NCI-H1048 (cell line): ENCODE measurements around the gene SLC8A1.

Experiments
- DNase-seq: peaks from one replicate; lab custom pipeline; 2025; lab: John Stamatoyannopoulos, UW

Gene SLC8A1

DNA sequence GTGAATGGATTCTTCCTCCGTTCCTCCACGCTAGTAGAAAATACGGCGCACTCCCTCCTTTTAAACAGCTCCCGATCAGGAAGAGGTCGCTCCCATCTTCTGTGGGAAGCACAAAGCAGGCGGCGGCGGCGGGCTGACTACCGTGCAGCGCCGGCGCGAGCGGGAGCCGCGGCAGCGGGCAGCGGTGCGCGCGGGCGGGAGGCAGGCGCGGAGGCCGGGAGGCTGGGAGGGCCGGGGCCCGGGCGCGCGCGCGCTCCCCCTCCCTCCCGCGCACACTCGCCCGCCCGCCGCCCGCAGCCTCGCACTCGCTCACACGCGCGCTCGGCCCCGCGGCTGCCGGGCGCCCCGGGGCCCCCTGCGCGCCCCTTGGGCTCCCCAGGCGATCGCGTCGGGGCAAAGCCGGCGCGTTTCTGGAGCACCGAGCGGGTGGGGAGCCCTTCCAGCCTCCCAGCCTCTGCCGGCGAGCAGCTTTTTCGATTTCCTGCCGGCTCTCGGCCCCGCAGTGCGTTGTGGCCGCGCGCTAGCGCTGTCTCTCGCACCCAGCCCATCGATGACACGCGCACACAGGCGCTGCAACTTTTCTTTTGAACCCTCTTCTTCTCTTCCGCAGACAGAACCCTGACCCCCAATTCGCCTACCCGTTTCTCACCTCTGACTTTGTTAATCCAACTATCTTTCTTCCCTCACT lies at the start of gene SLC8A1:
Gene SLC8A1, minus strand, starts transcription at position 173 of the 688 bp plus-strand sequence.
- DNase-seq: no peak

DNA sequence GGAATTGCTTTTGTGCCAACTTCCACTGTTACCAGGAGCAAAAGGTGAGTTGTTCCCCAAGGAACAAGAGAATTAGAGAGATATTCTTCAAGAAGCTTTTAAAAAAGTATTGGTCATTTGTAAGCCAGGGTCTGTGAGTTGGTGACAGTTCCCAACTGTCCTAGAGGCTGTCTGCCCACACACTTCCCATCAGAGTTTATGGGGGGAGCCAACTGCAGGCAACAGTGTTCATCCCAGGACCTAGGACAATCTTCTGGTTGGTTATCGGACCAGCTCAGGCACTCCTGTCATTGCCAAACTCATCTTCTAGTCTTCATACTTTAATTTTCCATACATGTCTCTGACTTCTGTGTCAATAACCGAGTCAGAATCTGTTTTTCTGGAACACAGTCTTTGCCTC lies 47.5 kb upstream of the SLC8A1 start:
- no peak for DNase-seq

DNA sequence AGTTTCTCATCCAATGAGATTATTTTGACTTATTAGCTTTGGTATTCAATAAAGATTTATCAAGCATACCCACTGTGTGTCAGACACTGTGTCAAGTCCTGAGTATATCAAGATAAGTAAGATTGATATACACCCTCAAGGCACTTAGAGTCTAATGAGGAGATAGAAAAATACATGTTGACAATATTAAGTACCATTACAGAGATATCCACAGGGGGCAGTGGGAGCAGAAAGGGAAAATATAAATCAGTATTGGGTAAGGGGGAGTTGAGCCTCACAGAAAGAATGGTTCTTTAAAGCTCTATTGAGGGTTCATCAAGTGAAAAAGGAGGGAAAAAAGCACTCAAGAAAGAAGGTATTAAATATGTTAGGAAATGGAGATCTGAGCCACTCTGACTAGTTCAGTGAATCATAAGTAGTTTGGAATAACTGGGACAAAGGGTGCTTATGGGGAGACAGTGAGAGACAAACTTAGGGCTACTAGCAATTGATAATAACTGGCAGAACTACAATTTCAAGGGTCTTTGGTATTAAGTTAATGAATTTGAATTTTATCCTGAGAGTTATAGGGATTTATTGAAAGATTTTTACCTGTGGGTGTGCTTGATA lies 45.5 kb upstream of the SLC8A1 start:
- no peak for DNase-seq

DNA sequence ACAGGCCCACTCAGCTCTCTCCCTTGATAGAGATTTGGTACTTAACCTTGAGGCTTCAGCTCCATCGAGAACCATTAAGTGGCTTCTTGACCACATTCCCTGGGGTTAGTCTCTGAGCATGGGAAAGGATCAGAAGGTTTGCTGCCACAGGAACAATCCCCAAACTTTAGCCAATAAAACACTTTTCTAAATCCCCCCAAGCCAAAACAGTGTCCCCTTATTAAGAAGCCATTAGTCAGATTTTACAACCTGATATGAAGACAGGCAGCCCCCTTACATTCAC lies 37.7 kb upstream of the SLC8A1 start:
- DNase-seq: no peak

DNA sequence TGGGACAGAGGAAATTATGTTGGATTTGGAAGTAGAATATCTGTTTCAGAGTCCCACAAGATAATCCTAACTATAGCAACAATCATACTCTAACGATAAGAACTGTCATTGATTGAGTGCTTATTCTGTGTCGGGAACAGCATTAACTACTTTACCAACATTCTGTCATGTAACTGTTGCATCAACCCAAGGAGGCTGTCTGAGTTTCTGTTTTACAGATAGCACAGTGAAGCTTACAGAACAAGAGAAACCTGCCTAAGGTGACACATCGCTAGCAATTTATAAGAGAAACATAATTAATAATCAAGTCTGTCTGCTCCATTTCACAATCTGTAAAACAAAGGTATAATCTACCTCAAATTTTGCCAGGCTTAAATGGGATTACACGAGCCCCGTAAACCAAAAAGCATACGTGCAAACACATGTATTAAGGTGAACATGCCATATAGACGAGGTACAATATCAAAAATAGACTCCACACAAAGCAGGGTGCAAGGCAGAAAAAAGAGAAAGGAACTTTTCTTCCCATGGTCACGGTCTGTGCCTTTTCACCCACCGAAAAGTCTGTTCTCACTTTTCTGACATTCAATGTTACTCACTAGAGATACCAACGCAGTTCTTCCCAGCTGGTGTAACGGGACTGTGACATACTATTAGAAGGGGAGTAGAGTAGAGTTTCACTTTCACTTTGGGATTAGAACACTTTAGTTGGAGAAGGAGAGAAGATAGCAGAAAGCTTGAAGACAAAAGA lies 37.2 kb upstream of the SLC8A1 start:
- DNase-seq: no peak

DNA sequence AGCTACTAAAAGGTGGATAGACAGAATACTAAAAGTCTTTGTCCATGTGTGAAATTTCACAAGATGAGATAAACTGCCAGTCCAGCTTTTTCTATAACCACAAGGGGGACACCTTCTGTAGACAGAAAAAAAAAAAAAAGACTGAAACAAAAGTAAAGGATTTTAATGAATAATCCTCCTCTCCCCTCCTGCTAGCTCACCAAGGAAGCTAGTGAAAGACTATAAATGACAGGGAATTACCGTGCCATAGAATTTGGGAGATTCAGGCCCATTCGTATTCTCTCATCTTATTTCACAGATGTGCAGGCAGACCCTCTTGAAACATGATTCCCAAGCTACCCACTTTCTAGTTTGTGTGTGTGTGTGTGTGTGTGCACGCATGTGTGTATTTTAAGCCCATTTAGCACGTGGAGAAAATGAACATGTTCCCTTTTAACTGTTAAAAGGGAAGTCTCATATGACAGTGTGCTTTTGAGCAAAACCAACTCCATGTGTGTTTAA lies 36.3 kb upstream of the SLC8A1 start:
- DNase-seq: no peak

DNA sequence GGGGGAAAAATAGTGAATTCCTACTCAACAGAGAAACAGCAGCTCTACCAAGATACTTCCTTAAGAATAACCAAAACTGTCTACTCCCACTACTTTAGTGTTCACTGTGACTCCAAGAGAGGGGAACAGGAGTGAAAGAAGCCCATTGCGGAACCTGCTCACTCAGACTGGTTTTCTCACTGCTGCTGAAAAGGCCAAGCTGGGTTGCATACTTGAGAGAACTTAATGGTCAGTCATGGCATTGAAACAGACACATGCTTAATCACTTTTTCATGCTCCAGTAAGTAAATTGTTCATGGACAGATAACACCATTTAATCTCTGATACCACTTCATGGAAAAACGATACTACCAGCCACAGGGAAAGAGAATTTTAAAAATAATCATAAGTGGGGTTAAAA lies 35.7 kb upstream of the SLC8A1 start:
- DNase-seq: no peak

DNA sequence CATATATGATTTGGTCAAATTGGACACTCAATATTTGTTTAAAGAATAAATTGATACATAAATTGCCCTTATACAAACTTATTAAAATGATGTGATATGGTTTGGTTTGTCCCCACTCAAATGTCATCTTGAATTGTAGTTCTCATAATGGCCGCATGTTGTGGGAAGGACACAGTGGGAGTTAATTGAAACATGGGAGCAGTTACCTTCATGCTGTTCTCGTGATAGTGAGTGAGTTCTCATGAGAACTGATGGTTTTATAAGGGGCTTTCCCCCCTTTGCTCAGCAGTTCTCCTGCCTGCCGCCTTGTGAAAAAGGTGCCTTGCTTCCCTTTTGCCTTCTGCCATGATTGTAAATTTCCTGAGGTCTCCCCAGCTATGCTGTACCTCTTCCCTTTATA lies 34.0 kb upstream of the SLC8A1 start:
- DNase-seq: no peak

DNA sequence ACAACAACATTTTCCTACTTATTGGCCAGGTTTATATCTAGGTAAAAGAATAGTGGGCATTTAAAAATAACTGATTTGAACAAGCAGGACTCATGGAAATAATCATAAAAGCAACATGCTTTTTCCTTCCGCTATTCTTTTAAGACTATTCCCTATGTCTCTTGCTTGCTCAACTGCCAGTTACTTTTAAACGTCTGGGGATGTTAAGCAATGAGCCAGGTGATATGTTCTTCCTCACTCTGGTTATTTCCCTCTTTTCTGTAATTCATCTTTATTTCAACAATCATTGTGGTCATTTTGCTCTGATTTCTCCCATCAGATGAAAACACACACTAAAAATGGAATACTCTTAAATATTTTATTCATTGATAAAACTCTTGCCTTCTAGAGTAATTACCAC lies 33.4 kb upstream of the SLC8A1 start:
- DNase-seq: no peak

DNA sequence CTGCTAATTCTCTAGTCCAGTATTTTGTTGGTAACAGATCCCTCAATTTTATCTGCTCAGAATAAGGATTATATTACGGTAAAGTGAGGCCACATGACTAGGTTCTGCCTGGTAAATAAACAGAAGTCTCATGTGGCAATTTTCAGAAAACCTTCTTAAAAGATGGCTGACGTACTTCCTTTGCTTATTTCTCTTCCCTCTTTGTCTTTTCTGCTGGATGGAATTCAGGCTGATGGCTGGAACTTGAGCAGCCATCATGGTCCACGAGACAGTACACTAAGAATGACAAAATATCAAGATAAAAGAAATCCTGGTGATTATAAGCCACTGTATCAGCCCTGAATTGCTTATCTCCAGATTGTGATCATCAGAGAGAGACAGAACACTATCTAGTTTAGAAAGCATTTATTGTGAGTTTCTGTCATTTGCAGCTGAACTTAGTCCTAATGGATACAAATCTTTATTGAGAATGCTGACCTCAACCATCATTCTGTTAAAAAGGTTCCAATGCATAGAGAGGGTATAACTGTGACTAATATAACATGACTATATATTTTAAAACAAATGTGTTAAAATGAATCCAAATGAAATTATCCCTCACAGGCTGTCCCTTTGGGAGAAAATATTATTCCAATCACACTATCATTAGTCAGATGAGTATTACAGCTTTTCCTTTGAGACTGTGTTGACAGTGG lies 31.8 kb upstream of the SLC8A1 start:
- DNase-seq: no peak

DNA sequence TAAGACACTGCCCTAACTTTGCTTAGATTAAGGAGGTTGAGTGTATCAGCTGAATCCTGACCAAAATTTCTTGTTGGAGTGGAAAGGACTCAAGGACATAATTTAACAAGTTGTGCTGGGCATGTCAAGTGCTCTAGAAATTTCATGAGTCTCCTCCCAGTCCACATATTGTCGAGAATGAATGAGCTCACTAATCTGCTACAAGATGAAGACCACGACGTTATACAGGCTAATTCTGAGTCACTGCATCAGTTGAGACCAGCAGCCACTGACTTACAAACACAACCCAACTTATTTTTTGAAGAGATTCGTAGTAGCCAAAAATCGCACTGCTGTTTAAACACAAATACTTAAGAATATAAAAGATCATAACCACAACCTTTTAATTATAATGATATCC lies 28.7 kb upstream of the SLC8A1 start:
- no peak for DNase-seq

DNA sequence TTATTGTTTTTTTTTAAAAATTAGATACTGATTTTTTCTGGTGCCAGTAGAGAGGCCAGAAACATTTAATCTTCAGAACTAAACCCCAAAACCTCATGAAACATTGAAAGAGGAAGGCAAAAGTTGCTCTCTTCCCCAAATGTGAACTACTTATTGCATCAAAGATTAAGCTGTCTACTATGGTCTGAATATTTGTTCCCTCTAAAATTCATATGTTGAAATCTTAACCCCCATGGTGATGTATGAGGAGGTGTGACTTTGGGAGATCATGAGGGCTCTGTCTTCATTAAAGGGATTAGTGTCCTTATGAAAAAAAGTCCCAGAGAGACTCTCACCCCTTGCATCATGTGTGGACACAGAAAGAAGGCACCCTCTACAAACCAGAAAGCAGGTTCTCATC lies 28.2 kb upstream of the SLC8A1 start:
- no peak for DNase-seq

DNA sequence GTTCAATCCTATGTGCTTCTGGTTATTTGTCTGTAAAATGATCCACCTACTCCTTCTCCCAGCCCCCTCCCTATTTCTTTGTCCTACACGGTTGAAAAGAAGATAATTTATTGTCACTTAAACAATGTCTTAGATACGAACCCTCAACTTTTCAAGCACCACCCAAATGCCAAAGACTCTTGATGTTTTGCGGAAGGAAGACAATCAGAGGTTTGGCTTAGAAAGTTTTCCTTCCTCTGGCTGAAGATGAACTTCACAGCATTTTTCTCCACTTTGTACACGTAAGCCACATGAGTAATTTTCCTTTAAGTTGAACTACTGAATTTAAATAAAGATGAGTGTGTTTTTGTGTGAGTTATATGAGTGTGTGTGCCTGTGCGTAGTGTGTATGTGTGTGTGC lies 25.5 kb upstream of the SLC8A1 start:
- no peak for DNase-seq

DNA sequence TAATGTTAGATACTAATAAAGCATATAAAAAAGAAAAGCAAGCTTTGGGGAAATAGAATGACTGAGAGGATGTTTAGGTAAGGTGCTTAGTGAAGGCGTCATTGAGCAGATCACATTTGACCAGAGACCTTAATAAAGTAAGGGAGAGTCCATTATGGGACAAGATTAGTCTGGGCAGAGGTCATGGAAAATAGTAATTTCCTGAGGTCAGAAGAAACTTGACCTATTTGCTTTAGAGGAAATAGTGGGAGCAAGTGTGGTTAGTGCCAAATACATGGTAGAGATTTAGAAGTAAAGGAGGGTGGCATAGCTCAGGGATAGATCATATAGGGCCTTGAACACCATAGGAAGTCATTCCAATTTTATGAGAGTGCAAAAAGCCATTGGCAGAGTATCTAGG lies 24.5 kb upstream of the SLC8A1 start:
- DNase-seq: no peak

DNA sequence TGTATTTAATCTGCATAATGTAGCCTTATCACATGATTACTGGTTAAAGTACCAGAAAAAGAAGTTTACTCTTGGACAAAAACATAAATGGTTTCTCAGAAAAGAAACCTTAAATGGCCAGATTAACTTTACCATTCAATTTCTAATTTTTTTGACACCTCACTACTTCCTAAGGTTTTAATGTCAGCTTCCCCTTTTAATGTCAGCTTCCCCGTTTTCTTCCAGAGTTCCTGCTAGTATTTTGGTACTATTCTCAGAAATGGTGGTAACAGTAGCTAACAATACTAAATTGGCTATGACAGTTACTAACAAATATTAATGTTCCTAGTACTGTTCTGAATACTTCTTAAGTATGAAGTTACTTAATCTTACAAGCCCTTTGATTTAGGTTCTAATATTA lies 22.4 kb upstream of the SLC8A1 start:
- no peak for DNase-seq

DNA sequence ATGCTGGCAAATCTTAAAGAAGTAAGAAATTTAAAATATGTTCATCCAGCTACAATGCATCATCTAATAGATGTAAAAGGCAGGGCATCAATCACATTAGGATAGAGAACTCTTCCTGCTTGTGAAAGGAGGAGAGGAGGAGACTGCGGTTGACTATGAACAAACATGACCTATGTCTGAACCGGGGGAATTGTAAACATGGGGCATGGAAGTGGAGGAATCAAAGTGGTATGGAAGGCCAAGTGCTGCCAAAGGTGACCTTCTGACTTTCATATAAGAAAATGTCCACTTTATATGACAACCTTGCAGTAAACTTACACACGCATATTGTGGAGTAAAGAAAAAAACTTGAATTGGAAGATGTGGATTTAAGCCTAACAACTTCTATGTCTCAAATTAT lies 20.0 kb upstream of the SLC8A1 start:
- no peak for DNase-seq

DNA sequence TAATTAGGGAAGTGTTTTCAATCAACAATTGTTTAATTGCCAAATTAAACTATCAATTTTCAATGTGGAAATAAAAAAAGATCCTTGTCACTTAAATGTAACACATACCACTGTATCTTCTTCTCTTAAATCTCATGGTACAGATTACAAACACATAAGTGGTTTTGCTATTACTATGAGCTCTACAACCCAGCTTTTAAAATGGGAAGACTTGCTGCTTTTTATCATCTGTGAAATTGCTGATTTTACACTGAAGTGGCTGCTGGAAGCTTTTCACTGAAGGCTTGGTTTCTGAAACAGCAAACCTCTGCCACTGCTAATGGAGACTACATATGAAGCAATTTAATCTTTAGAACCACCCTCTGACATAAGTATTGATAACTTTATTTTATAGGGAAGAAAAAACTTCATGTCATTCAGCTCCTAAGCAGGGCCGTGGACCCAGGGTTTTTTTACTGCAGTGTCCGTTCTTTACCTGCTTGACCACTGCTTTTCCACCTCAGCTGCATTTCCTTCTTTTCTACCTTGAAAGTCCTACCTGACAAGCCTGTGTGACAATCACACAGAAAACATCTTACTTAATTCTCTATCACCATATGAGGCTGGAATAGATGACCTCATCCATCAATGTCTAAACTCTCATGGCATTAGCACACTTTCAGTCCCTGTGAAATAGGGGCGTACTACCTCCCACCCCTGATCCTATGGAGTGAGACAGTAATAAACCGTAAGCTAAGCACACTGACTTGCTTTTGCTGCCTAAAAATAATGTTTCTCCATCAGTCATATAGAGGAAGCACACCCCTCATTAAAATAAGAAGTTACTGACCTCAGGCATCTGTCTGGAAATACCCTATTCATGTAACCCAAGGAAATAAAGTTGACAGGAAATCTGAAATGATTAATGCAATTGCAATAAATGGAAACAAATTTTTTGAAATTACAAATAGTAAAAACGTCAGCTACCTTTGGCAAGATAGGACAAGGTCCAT lies 19.2 kb upstream of the SLC8A1 start:
- no peak for DNase-seq

DNA sequence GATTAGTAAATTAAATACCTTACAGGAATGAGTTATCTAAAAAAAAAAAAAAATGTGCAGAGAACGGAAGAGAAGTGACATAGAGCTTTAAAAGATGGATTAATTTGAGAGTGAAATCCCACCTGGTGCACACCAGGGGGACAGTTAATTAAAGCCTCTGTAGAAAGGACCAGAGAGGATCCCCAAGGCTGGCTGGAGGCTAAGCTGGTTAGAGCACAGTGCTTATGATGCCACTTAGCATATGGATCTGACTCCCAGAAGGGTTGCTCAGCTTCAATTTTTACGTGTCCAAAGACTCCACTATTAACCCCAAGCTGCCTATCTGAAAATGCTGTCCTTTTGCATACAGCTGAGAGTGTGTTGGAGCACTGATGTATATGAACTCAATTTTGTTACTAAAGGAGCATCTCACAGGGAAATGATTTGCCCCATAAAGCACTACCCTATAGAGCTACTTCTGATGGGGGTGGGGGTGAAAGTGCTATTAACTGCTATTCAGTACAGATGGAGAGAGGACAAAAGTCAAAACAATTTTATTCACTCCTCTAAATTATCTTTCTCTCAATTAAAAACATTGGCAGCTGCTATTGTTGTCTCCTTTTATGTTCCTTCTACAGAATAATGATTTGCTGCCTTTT lies 15.2 kb upstream of the SLC8A1 start:
- DNase-seq: no peak

DNA sequence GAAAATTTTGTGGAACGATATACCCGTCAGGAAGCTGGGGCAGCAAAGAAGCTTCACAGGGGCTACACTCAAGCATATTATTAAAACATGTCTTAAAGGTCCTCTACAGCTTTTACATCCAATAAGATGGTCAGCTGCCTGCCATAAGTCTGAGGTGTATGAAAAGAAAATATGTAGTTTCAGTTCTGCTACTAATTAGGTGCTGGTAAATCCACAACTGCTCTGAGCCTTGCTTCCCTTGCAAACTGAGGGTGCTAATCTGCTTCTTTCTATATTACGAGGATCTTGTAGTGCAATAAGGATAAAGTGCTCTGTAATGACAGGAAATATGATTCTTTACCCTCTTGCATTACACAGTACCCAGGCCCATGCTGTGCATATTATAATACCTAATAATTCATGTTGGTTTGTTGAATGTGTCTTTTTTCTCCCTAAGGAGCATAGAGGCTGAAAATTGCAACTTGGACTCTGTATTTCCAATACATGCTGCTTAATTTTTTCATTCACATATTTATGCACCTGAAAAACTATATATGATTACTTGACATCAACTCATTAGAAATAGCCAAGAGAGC lies 14.5 kb upstream of the SLC8A1 start:
- DNase-seq: no peak

DNA sequence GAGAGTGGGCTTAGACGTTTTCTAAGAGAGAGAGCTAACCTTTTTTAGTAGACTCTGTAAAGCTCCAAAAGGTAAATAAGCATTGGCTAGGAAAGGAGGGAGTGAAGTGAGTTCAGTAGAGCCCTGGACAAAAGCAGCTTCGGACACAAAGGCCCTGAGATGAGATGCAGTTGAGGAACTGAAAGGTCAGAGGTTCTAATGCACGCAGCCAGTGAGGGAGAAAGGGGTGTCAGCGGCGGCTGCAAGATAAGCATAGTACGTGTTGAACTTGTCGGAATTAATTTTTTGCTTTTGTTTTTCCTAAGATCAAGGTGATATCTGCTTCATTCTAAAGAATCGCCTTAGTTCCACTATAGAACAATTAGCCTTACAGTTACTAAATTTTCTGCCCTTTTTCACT lies 11.2 kb upstream of the SLC8A1 start:
- DNase-seq: no peak

DNA sequence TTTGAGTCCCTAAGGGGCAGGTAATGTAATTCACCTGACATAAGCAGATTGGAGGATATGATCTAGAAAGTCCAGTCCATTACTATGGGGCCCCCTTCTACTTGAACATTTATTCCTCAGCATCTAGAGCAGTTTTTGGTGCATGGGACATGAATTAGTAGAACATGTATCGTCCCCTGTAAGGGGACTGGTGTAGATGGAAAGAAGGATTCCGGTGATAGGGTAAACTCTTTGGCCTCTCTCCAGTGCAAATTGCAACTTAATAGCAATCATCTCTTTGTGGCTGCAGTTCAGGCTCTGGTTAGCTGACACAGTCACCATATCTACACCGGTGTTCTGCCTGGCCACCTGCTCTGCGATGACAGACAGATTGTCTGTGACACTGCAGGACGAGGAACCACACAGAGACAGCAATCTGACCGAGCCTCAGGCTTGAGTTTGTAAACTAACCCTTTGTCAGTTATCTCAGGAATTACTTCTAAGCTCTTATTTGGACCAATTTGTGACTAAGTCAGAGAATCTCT lies 6.4 kb upstream of the SLC8A1 start:
- DNase-seq: no peak
